Central memory CD8-positive, alpha-beta T cell (primary cell): Measurements from ENCODE around the gene PRR19.
A peak's percentile ranks its signal among the peaks of the same experiment; 100 is the strongest.

Experiments
- ATAC-seq: fragments of 150-1000 bp; cut with Tn5 transposase; replicated peaks from 2 replicates; pipeline ENCODE4 v1.10.0; 2022; ENCODE audit warnings: mild to moderate bottlenecking, moderate FRiP score, moderate number of reproducible peaks; ENCODE audit not compliant: poor library complexity, severe bottlenecking; ENCODE audit errors: extremely low read depth
- DNase-seq, 2 donors: peaks; one replicate each; pipeline ENCODE4 v3.0.0; 2021; ENCODE audit warnings: low spot score in 2 of 2
- H3K27ac Mint-ChIP-seq: one replicate; pipeline ENCODE4 v1.8.0; 2022; ENCODE audit warnings: low read depth, mild to moderate bottlenecking, moderate library complexity, mixed read lengths
- H3K27me3 Mint-ChIP-seq: one replicate; pipeline ENCODE4 v1.8.0; 2022; ENCODE audit warnings: mixed read lengths
- H3K36me3 Mint-ChIP-seq: one replicate; pipeline ENCODE4 v1.8.0; 2022; ENCODE audit warnings: mild to moderate bottlenecking, moderate library complexity, mixed read lengths; ENCODE audit not compliant: insufficient read depth
- H3K4me1 Mint-ChIP-seq: one replicate; pipeline ENCODE4 v1.8.0; 2022; ENCODE audit warnings: mixed read lengths
- H3K4me3 Mint-ChIP-seq: one replicate; pipeline ENCODE4 v1.8.0; 2022; ENCODE audit warnings: mild to moderate bottlenecking, moderate library complexity, mixed read lengths
- H3K9me3 Mint-ChIP-seq: one replicate; pipeline ENCODE4 v1.8.0; 2022; ENCODE audit warnings: mixed read lengths

Gene PRR19

GRCh38 chr19:42274065-42274682 is 27.8 kb upstream of the PRR19 start:
- ATAC-seq, result no peak
- Mint-ChIP-seq H3K27me3 (no peaks in the 10 kb centered on the region), H3K27ac (peak overlapping the region; percentile 49), H3K4me3 (no peak overlapping the region), H3K36me3 (peaks cover 23% of the 10 kb centered on the region), H3K9me3 (no peaks in the 10 kb centered on the region), H3K4me1 (peaks cover 29% of the 10 kb centered on the region)
- DNase-seq, result no peak

GRCh38 chr19:42275103-42275502 is 26.8 kb upstream of the PRR19 start:
- H3K36me3 Mint-ChIP-seq, result peaks cover 28% of the 10 kb centered on the region
- DNase-seq, result no peak
- no peak for ATAC-seq
- H3K27ac Mint-ChIP-seq, result no peak overlapping the region
- no peak overlapping the region for H3K4me3 Mint-ChIP-seq
- H3K9me3 Mint-ChIP-seq, result no peaks in the 10 kb centered on the region
- H3K27me3 Mint-ChIP-seq, result no peaks in the 10 kb centered on the region
- H3K4me1 Mint-ChIP-seq, result peaks cover 35% of the 10 kb centered on the region

GRCh38 chr19:42275517-42275916 is 26.4 kb upstream of the PRR19 start:
- Mint-ChIP-seq H3K4me3 (no peak overlapping the region), H3K36me3 (peaks cover 28% of the 10 kb centered on the region), H3K4me1 (peaks cover 35% of the 10 kb centered on the region), H3K9me3 (no peaks in the 10 kb centered on the region), H3K27ac (no peak overlapping the region), H3K27me3 (no peaks in the 10 kb centered on the region)
- ATAC-seq, result no peak
- DNase-seq, result no peak

- H3K27ac Mint-ChIP-seq, result peak overlapping the region; percentile 2
- no peaks in the 10 kb centered on the region for H3K9me3 Mint-ChIP-seq
- H3K4me1 Mint-ChIP-seq, result peaks cover 35% of the 10 kb centered on the region
- ATAC-seq (no peak), DNase-seq (no peak)
- H3K36me3 Mint-ChIP-seq, result peaks cover 23% of the 10 kb centered on the region
- H3K4me3 Mint-ChIP-seq, result no peak overlapping the region
- no peaks in the 10 kb centered on the region for H3K27me3 Mint-ChIP-seq
These were observed 25.6 kb upstream of the PRR19 start for GRCh38 chr19:42276284-42276683.

GRCh38 chr19:42276821-42277220 is 25.1 kb upstream of the PRR19 start:
- DNase-seq (no peak), ATAC-seq (no peak)
- H3K36me3 Mint-ChIP-seq, result peaks cover 22% of the 10 kb centered on the region
- H3K9me3 Mint-ChIP-seq, result no peaks in the 10 kb centered on the region
- H3K27ac Mint-ChIP-seq, result no peak overlapping the region
- H3K27me3 Mint-ChIP-seq, result no peaks in the 10 kb centered on the region
- no peak overlapping the region for H3K4me3 Mint-ChIP-seq
- peaks cover 35% of the 10 kb centered on the region for H3K4me1 Mint-ChIP-seq

- ATAC-seq, result no peak
These were observed 24.0 kb upstream of the PRR19 start for GRCh38 chr19:42277821-42278451.

GRCh38 chr19:42278452-42279154 is 23.3 kb upstream of the PRR19 start:
- no peaks in the 10 kb centered on the region for H3K27me3 Mint-ChIP-seq
- H3K36me3 Mint-ChIP-seq, result peaks cover 13% of the 10 kb centered on the region
- peak overlapping the region; percentile 95 for H3K27ac Mint-ChIP-seq
- peaks cover 41% of the 10 kb centered on the region for H3K4me1 Mint-ChIP-seq
- DNase-seq, result no peak
- no peak for ATAC-seq
- no peak overlapping the region for H3K4me3 Mint-ChIP-seq
- no peaks in the 10 kb centered on the region for H3K9me3 Mint-ChIP-seq

More at GRCh38 chr19:42277821-42278451, 24.0 kb upstream of the PRR19 start:
- Mint-ChIP-seq H3K27me3 (no peaks in the 10 kb centered on the region), H3K27ac (no peak overlapping the region), H3K36me3 (peaks cover 19% of the 10 kb centered on the region), H3K4me3 (no peak overlapping the region), H3K4me1 (peaks cover 41% of the 10 kb centered on the region), H3K9me3 (no peaks in the 10 kb centered on the region)
- no peak for DNase-seq

- Mint-ChIP-seq H3K9me3 (no peaks in the 10 kb centered on the region), H3K27me3 (no peaks in the 10 kb centered on the region), H3K4me3 (no peak overlapping the region), H3K4me1 (peaks cover 41% of the 10 kb centered on the region), H3K27ac (peak overlapping the region; percentile 95), H3K36me3 (peaks cover 11% of the 10 kb centered on the region)
- DNase-seq, result no peak
- no peak for ATAC-seq
These were observed 22.6 kb upstream of the PRR19 start for GRCh38 chr19:42279155-42279901.

- Mint-ChIP-seq H3K4me1 (peaks cover 40% of the 10 kb centered on the region), H3K27me3 (no peaks in the 10 kb centered on the region), H3K36me3 (peaks cover 9% of the 10 kb centered on the region), H3K4me3 (no peak overlapping the region), H3K27ac (peak overlapping the region; percentile 95), H3K9me3 (no peaks in the 10 kb centered on the region)
- DNase-seq (peak; percentile 68 to 74), ATAC-seq (peak; percentile 8)
These were observed 21.8 kb upstream of the PRR19 start for GRCh38 chr19:42279902-42280814.

GRCh38 chr19:42280815-42281145 is 21.2 kb upstream of the PRR19 start:
- no peak overlapping the region for H3K27ac Mint-ChIP-seq
- no peaks in the 10 kb centered on the region for H3K9me3 Mint-ChIP-seq
- DNase-seq (no peak), ATAC-seq (no peak)
- H3K4me1 Mint-ChIP-seq, result peaks cover 39% of the 10 kb centered on the region
- H3K36me3 Mint-ChIP-seq, result peaks cover 9% of the 10 kb centered on the region
- H3K27me3 Mint-ChIP-seq, result no peaks in the 10 kb centered on the region
- no peak overlapping the region for H3K4me3 Mint-ChIP-seq

- H3K4me3 Mint-ChIP-seq, result no peak overlapping the region
- peaks cover 12% of the 10 kb centered on the region for H3K36me3 Mint-ChIP-seq
- peak overlapping the region; percentile 17 for H3K27ac Mint-ChIP-seq
- ATAC-seq, result no peak
- no peaks in the 10 kb centered on the region for H3K27me3 Mint-ChIP-seq
- H3K4me1 Mint-ChIP-seq, result peaks cover 38% of the 10 kb centered on the region
- DNase-seq, result peak in 1 of 2 donors; percentile 20
- H3K9me3 Mint-ChIP-seq, result no peaks in the 10 kb centered on the region
These were observed 20.6 kb upstream of the PRR19 start for GRCh38 chr19:42281146-42281826.
